Heart left ventricle (tissue), 13 donors: ENCODE results near the gene GNAO1.

Experiments
- CTCF ChIP-seq, 12 donors: fragments of 200-600 bp; sonication (generic) in 4 of 12; IDR thresholded peaks; one replicate each; pipeline versions ENCODE4 v1.5.0 to v1.8.0; 2018 to 2022; ENCODE audit warnings: antibody characterized with exemption in 12 of 12, mild to moderate bottlenecking in 5 of 12
- POLR2A ChIP-seq, 2 donors: fragments of 450-650 bp; IDR thresholded peaks; one replicate each; pipeline ENCODE4 v1.6.1; 2017; ENCODE audit warnings: antibody characterized with exemption in 2 of 2, mild to moderate bottlenecking in 2 of 2, moderate library complexity in 2 of 2
- donor health status: ischemic (EF 13 %, LVEDD 7.1; RV severe dilation, severe dysfunction).
- donor health status: DM: no; HTN: yes; CAD: no.
- donor health status: DM: no; HTN: no; CAD: no.
- donor health status: ischemic (EF 25% LVEDD 6.9; RV normal size, moderate dysfunction).
- donor health status: ischemic (EF 25% LVEDD 5.7; RV mildly dilated, moderate dysfunction).
- donor health status: ischemic (EF 35%, LVEDD 5.7; RV mildly dilated, moderate dysfunction).
- donor health status: nonischemic (EF 11% LVEDD 7.7; RV severe dilation, severe dysfunction).
- donor health status: DM: yes; HTN: yes; CAD: no.
- donor health status: PGD.
- donor health status: ischemic (EF 29% LVEDD 5.4; RV normal size, mild dysfunction).
- donor health status: nonischemic (EF 23%, LVEDD 6.1; RV moderate dilation, normal function).

DNA sequence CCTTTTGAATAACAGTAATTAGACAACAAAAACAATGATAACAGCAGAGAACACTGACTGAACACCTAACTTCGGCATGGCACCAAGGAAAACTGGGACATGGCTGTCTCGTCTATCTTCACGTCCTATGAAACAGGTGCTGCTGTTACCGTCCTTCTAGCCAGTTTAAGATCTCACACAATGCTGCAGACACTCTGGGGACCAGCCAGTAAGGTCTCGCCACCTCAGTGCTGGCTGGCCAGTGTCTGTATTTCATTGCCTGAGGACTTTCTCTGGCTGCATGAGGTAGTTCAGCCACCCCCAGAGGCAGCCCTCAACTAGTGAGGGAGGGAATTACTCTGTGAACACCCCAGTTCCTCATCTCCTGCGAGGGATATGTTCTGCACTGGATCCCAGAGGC, 176.5 kb downstream of the GNAO1 start:
- TF ChIP-seq CTCF (IDR thresholded peaks at IDR 0.05) (no peak), POLR2A (IDR thresholded peaks at IDR 0.05) (no peak)
